Liver (tissue), 3 donors: ENCODE data around the gene MESD.

Experiments
- CTCF ChIP-seq: fragments of 150-350 bp; IDR thresholded peaks from 2 replicates; pipeline ENCODE4 v1.5.1; 2017; ENCODE audit warnings: improper control_type of control experiment, low read depth, low read length; ENCODE audit not compliant: missing input control
- EGR1 ChIP-seq, 2 donors: IDR thresholded peaks; 2 replicates each; pipeline ENCODE4 v1.6.1; 2016 to 2018; ENCODE audit warnings: antibody characterized with exemption in 2 of 2, low read depth in 2 of 2
- FOXA1 ChIP-seq: IDR thresholded peaks from 2 replicates; pipeline ENCODE4 v1.6.1; 2016; ENCODE audit warnings: antibody characterized with exemption
- HNF4A ChIP-seq, 2 donors: conservative IDR thresholded peaks; 2 replicates each; pipeline ENCODE4 v1.6.1; 2016; ENCODE audit warnings: antibody characterized with exemption in 2 of 2, mild to moderate bottlenecking in 2 of 2
- NR2F2 ChIP-seq: IDR thresholded peaks from 2 replicates; pipeline ENCODE4 v1.6.1; 2016; ENCODE audit warnings: antibody characterized with exemption
- RAD21 ChIP-seq, 2 donors: IDR thresholded peaks; 2 replicates each; pipeline ENCODE4 v1.6.1; 2016; ENCODE audit warnings: antibody characterized with exemption in 2 of 2, mild to moderate bottlenecking in 2 of 2
- REST ChIP-seq: IDR thresholded peaks from 2 replicates; pipeline ENCODE4 v1.6.1; 2016; ENCODE audit warnings: antibody characterized with exemption, mild to moderate bottlenecking
- RXRA ChIP-seq, 2 donors: IDR thresholded peaks; 2 replicates each; pipeline ENCODE4 v1.6.1; 2017 to 2018; ENCODE audit warnings: antibody characterized with exemption in 2 of 2, mild to moderate bottlenecking in 1 of 2
- TAF1 ChIP-seq: conservative IDR thresholded peaks from 2 replicates; pipeline ENCODE4 v1.6.1; 2016; ENCODE audit warnings: antibody characterized with exemption, mild to moderate bottlenecking
- YY1 ChIP-seq: IDR thresholded peaks from 2 replicates; pipeline ENCODE4 v1.6.1; 2016; ENCODE audit warnings: antibody characterized with exemption, mild to moderate bottlenecking
- TF ChIP-seq, protein P1 (sequence below): IDR thresholded peaks from 2 replicates; pipeline ENCODE4 v1.6.1; 2016; ENCODE audit warnings: antibody characterized with exemption
- donor health status: healthy.
- donor health status: healthy.

- TF ChIP-seq HNF4A (conservative IDR thresholded peaks at IDR 0.05) = no peak
- TF ChIP-seq CTCF = no peak
- TF ChIP-seq RAD21 (IDR thresholded peaks at IDR 0.05) = no peak
- no peak for TF ChIP-seq YY1
- TF ChIP-seq, protein P1, sequence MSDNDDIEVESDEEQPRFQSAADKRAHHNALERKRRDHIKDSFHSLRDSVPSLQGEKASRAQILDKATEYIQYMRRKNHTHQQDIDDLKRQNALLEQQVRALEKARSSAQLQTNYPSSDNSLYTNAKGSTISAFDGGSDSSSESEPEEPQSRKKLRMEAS = no peak
- TF ChIP-seq REST = no peak
- no peak for TF ChIP-seq EGR1 (IDR thresholded peaks at IDR 0.05; ENCODE audit: low read depth in 2 of 2)
- no peak for TF ChIP-seq TAF1
- no peak for TF ChIP-seq RXRA (IDR thresholded peaks at IDR 0.05)
- TF ChIP-seq NR2F2 = no peak
- no peak for TF ChIP-seq FOXA1
These were observed 10.0 kb upstream of the MESD start for GRCh38 chr15:80999623-81000036.
